HepG2 (cell line): ENCODE measurements around the gene MRI1. TPM values are rescaled to one million over a fixed set of nuclear protein-coding genes. Genes with fewer than 3 reads are reported as not detected.

Source experiments
- ATRX ChIP-seq: sonication (generic); formaldehyde crosslinking; IDR thresholded peaks from 2 replicates; pipeline ENCODE4 v1.4.0; 2020; ENCODE audit warnings: missing genetic modification reagents, borderline replicate concordance
- BCLAF1 ChIP-seq: fragments of 450-650 bp; IDR thresholded peaks from 2 replicates; pipeline ENCODE4 v1.6.1; 2017; ENCODE audit warnings: mild to moderate bottlenecking
- IRF1 ChIP-seq: sonication (generic); formaldehyde crosslinking; IDR thresholded peaks from 2 replicates; pipeline ENCODE4 v1.4.0; 2020; ENCODE audit warnings: low read depth, mild to moderate bottlenecking, missing genetic modification reagents
- NR3C1 ChIP-seq: sonication (generic); formaldehyde crosslinking; IDR thresholded peaks from 2 replicates; pipeline ENCODE4 v1.4.0; 2020; ENCODE audit warnings: missing genetic modification reagents
- PBX2 ChIP-seq: IDR thresholded peaks from 2 replicates; pipeline ENCODE4 v1.6.1; 2016; ENCODE audit warnings: control low read depth
- PCBP1 ChIP-seq: fragments of 200-400 bp; formaldehyde crosslinking; IDR thresholded peaks from 2 replicates; pipeline ENCODE4 v1.6.1; 2017; ENCODE audit warnings: mild to moderate bottlenecking, low read depth, low read length, borderline replicate concordance
- SP2 ChIP-seq: sonication (generic); formaldehyde crosslinking; IDR thresholded peaks from 2 replicates; pipeline ENCODE4 v1.5.1; 2020; ENCODE audit warnings: mild to moderate bottlenecking, missing genetic modification reagents
- ZNF292 ChIP-seq: sonication (generic); formaldehyde crosslinking; IDR thresholded peaks from 2 replicates; pipeline ENCODE4 v1.8.1; 2022; ENCODE audit warnings: mild to moderate bottlenecking, low read depth, missing genetic modification reagents, borderline replicate concordance
- ZNF501 ChIP-seq: sonication (generic); formaldehyde crosslinking; IDR thresholded peaks from 2 replicates; pipeline ENCODE4 v1.5.1; 2020; ENCODE audit warnings: mild to moderate bottlenecking, moderate library complexity, missing genetic modification reagents
- ZNF768 ChIP-seq: sonication (generic); formaldehyde crosslinking; IDR thresholded peaks from 2 replicates; pipeline ENCODE4 v1.4.0; 2020; ENCODE audit warnings: missing genetic modification reagents
- ZSCAN9 ChIP-seq: IDR thresholded peaks from 2 replicates; pipeline ENCODE4 v1.6.1; 2016; ENCODE audit warnings: borderline replicate concordance
- polyA plus RNA-seq, 8 experiments: library from polyadenylated mRNA; depleted of rRNA in 3 of 8; stranded (reverse) in 7 of 8; unstranded in 1 of 8; fragments of >200 nt; fragmentation: Illumina TruSeq in 4 of 8; extraction: Trizol in 4 of 8; gene quantifications; 2 replicates each; pipeline versions ENCODE4 v1.2.1 to v1.2.3, GENCODE V29; 2011 to 2016; ENCODE audit warnings: low read depth in 4 of 8, missing spikeins in 1 of 8, mixed read lengths in 1 of 8; ENCODE audit not compliant: insufficient read depth in 1 of 8
- total RNA-seq, 5 experiments: library from RNA; depleted of rRNA; stranded (reverse); fragments of >200 nt; fragmentation: Illumina TruSeq; extraction: Trizol; gene quantifications; 2 replicates each; pipeline ENCODE4 v1.2.3, GENCODE V29; 2016; ENCODE audit warnings: low read depth in 1 of 5
- TF ChIP-seq, protein P1 (sequence below): sonication (generic); formaldehyde crosslinking; IDR thresholded peaks from 2 replicates; pipeline ENCODE4 v1.4.0; 2020; ENCODE audit warnings: missing genetic modification reagents, mild to moderate bottlenecking, borderline replicate concordance
- TF ChIP-seq, protein P2 (sequence below): IDR thresholded peaks from 2 replicates; pipeline ENCODE4 v1.6.1; 2016; ENCODE audit warnings: mild to moderate bottlenecking
- TF ChIP-seq, protein P3 (sequence below): sonication (generic); formaldehyde crosslinking; conservative IDR thresholded peaks from 2 replicates; pipeline ENCODE4 v1.4.0; 2020; ENCODE audit warnings: missing genetic modification reagents

MRI1 gene
- total and polyA plus RNA-seq, 2 of the 13 experiments (the other 11 are each of a cell fraction or from before 2014, with no cell fraction given) = 20.1 to 20.6 TPM

DNA sequence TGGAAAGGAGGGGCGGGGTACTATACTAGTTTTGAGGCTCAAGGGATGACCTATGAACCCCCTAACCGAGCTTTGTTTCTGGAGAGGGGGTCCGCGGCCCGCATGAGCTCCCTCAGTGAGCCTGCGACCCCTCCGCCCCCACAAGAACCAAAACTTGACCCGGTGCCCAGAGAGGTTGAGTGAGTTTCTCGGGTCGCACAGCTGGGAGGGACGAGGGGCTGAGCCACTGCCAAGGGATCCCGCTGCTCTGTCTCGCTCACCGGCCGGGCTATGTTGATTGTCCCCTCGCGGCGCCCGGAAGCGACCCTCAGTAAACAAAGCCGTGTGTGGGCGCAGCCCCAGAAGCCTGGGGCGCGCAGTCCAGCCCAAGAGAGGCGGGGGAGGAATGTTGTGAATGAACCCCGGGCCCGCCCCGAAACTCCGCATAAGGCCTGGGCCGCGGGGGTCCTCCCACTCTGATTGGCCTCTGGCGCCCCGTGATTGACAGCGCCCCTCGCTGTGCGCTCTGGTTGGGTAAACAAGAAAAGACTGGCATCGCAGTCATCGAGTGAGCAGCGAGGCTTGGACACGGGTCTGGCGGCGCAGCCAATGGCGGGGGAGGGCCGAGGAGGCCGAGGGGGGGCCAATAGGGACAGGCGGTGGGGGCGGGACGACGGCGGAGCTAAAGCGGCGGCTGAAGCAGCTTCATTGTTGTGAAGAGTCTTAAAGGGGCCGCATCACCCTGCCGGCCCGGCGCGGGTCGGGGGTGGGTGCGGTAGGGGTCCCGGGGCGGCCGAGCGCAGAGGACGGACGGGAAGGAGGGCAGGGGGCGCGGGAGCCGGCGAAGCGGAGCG is 30.7 kb downstream of the MRI1 start, which contains the start of gene ZSWIM4 (continued):
- no peak for TF ChIP-seq BCLAF1
- peak; percentile 99 for TF ChIP-seq PBX2
- no peak for TF ChIP-seq IRF1
- TF ChIP-seq ATRX (CRISPR knock-in tag) = no peak
- TF ChIP-seq, protein P1, sequence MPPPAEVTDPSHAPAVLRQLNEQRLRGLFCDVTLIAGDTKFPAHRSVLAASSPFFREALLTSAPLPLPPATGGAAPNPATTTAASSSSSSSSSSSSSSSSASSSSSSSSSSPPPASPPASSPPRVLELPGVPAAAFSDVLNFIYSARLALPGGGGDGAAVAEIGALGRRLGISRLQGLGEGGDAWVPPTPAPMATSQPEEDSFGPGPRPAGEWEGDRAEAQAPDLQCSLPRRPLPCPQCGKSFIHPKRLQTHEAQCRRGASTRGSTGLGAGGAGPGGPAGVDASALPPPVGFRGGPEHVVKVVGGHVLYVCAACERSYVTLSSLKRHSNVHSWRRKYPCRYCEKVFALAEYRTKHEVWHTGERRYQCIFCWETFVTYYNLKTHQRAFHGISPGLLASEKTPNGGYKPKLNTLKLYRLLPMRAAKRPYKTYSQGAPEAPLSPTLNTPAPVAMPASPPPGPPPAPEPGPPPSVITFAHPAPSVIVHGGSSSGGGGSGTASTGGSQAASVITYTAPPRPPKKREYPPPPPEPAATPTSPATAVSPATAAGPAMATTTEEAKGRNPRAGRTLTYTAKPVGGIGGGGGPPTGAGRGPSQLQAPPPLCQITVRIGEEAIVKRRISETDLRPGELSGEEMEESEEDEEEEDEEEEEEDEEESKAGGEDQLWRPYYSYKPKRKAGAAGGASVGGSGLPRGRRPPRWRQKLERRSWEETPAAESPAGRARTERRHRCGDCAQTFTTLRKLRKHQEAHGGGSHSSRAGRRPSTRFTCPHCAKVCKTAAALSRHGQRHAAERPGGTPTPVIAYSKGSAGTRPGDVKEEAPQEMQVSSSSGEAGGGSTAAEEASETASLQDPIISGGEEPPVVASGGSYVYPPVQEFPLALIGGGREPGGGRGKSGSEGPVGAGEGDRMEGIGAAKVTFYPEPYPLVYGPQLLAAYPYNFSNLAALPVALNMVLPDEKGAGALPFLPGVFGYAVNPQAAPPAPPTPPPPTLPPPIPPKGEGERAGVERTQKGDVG = no peak
- TF ChIP-seq ZNF501 = peak; percentile 41; the same call in 1 of the 2 replicates
- TF ChIP-seq, protein P2, sequence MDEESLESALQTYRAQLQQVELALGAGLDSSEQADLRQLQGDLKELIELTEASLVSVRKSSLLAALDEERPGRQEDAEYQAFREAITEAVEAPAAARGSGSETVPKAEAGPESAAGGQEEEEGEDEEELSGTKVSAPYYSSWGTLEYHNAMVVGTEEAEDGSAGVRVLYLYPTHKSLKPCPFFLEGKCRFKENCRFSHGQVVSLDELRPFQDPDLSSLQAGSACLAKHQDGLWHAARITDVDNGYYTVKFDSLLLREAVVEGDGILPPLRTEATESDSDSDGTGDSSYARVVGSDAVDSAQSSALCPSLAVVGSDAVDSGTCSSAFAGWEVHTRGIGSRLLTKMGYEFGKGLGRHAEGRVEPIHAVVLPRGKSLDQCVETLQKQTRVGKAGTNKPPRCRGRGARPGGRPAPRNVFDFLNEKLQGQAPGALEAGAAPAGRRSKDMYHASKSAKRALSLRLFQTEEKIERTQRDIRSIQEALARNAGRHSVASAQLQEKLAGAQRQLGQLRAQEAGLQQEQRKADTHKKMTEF = peak; percentile 55; the same call in 1 of the 2 replicates
- peak; percentile 67 for TF ChIP-seq PCBP1
- TF ChIP-seq ZSCAN9 (CRISPR knock-in tag) = no peak
- peak; percentile 98 for TF ChIP-seq SP2
- TF ChIP-seq ZNF292 (CRISPR knock-in tag) = 0 out of 2 replicates have a peak, but pooled peaks have one; percentile 33
- TF ChIP-seq ZNF768 = peak; percentile 100
- no peak for TF ChIP-seq NR3C1 (CRISPR knock-in tag)
- TF ChIP-seq, protein P3, sequence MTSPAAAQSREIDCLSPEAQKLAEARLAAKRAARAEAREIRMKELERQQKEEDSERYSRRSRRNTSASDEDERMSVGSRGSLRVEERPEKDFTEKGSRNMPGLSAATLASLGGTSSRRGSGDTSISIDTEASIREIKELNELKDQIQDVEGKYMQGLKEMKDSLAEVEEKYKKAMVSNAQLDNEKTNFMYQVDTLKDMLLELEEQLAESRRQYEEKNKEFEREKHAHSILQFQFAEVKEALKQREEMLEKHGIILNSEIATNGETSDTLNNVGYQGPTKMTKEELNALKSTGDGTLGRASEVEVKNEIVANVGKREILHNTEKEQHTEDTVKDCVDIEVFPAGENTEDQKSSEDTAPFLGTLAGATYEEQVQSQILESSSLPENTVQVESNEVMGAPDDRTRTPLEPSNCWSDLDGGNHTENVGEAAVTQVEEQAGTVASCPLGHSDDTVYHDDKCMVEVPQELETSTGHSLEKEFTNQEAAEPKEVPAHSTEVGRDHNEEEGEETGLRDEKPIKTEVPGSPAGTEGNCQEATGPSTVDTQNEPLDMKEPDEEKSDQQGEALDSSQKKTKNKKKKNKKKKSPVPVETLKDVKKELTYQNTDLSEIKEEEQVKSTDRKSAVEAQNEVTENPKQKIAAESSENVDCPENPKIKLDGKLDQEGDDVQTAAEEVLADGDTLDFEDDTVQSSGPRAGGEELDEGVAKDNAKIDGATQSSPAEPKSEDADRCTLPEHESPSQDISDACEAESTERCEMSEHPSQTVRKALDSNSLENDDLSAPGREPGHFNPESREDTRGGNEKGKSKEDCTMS = no peak
